Transverse colon (tissue), 4 donors: ENCODE results near the gene PDLIM7. TPM values are rescaled to one million over a fixed set of nuclear protein-coding genes. Genes with fewer than 3 reads are reported as not detected.

ENCODE experiments used
- DNase-seq: peaks from one replicate; pipeline ENCODE4 v3.0.0-alpha.2; 2019
- H3K27ac ChIP-seq, 4 donors: fragments of 200-600 bp; sonication (generic); 2 replicates each; pipeline ENCODE4 v1.5.1; 2016 to 2018; ENCODE audit warnings: inconsistent platforms in 4 of 4
- H3K27me3 ChIP-seq: fragments of 200-600 bp; sonication (generic); 2 replicates; pipeline ENCODE4 v1.5.1; 2017; ENCODE audit warnings: inconsistent platforms
- H3K36me3 ChIP-seq, 4 donors: fragments of 200-600 bp; sonication (generic); 2 replicates each; pipeline ENCODE4 v1.5.1; 2017 to 2019; ENCODE audit warnings: inconsistent platforms in 4 of 4
- H3K4me1 ChIP-seq, 4 donors: fragments of 200-600 bp; sonication (generic); 2 replicates each; pipeline ENCODE4 v1.5.1; 2017 to 2020; ENCODE audit warnings: inconsistent platforms in 4 of 4
- H3K4me3 ChIP-seq, 4 donors: fragments of 200-600 bp; sonication (generic); 1 replicate in 1 of 4; 2 replicates in 3 of 4; pipeline versions ENCODE4 v1.5.1 to v1.6.1; 2017 to 2019; ENCODE audit warnings: inconsistent platforms in 4 of 4
- H3K9me3 ChIP-seq, 2 donors: fragments of 200-600 bp; sonication (generic); 2 replicates each; pipeline ENCODE4 v1.5.1; 2017 to 2019; ENCODE audit warnings: inconsistent platforms in 2 of 2
- EP300 ChIP-seq: sonication (generic); formaldehyde crosslinking; IDR thresholded peaks from one replicate; pipeline ENCODE4 v1.6.1; 2017; ENCODE audit warnings: antibody characterized with exemption, low read depth
- POLR2A ChIP-seq: fragments of 450-650 bp; IDR thresholded peaks from one replicate; pipeline ENCODE4 v1.6.1; 2016; ENCODE audit warnings: antibody characterized with exemption, mild to moderate bottlenecking, moderate library complexity
- POLR2AphosphoS5 ChIP-seq, 3 donors: sonication (generic); formaldehyde crosslinking; IDR thresholded peaks; one replicate each; pipeline ENCODE4 v1.6.1; 2016; ENCODE audit warnings: antibody characterized with exemption in 3 of 3
- WGBS, 2 donors: methylation state at CpG; one replicate each; pipeline ENCODE4 v1.1.5; 2018; ENCODE audit warnings: low coverage in 1 of 2; 5-methylcytosine and 5-hydroxymethylcytosine counted together
- in situ Hi-C, 4 donors: fragments of 200-750 bp; cut with MboI; loops; one replicate each; pipeline versions ENCODE4 v1.15.0 to v1.15.1; 2017; ENCODE audit warnings: low sequenced_read_pairs in 3 of 4, low pct_ligation_motif_present in 1 of 4, low pct_unique_long_range_greater_than_20kb in 1 of 4
- intact Hi-C: fragments of 100-400 bp; cut with DNase I; formaldehyde crosslinking; loops from one replicate; pipeline ENCODE4 v1.15.1; 2023; ENCODE audit warnings: low total_unique reads
- total RNA-seq, 4 donors: library from RNA; depleted of rRNA; stranded (reverse); fragments of >200 nt; gene quantifications; one replicate each; pipeline ENCODE4 v1.1.0, GENCODE V29; 2016
- TF ChIP-seq, protein P1 (sequence below), 5 experiments: fragments of 200-600 bp in 3 of 5; fragments of 450-650 bp in 2 of 5; sonication (generic) in 3 of 5; IDR thresholded peaks; 1 replicate in 2 of 5; 2 replicates in 3 of 5; pipeline ENCODE4 v1.5.1; 2016 to 2017; ENCODE audit warnings: antibody characterized with exemption in 5 of 5, inconsistent platforms in 3 of 5, mild to moderate bottlenecking in 2 of 5, moderate library complexity in 1 of 5

The PDLIM7 gene
- total RNA-seq, 4 donors from 2014 or later = 52.6 to 256 (median 78.6) TPM

DNA sequence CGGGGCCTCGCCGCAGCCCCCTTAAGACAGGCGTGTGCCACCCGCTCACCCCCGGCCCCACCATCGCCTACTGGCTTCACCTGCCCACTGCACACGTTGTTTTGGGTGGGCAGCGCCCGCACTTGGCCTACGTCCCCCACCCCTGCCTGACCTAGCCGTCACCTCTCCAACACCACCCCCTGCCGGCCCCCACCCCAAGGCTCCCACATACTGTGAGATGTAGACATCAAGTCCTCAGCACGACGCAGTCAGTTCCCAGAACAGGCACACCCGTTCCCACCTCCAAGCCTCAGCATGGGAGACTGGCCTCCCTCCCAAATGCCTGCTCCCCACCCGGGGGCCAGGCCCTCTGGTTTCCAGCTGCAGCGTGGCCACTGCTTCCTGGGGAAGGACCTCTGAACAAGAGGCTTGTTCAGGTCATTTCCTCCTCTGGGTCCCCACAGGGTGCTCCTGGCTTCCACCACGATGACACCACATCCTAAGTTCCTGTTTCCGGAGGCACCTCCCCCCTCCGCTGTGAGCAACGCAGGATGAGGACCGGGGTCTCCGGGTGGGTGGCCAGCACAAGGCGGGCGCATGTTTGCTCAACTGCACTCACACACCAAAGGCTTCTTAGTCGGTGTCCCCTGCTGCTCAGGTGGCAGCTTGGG is 35.3 kb downstream of the PDLIM7 start:
- in situ Hi-C loops = loop anchor here in 1 of 4 donors (25.0 kb wide), 1 partner anchor 150 kb away; the partner anchor contains the start of genes MXD3, PRELID1 and RAB24
- Histone ChIP-seq H3K27me3 (no peaks in the 10 kb centered on the region), H3K27ac (no peak overlapping the region), H3K4me3 (no peak overlapping the region), H3K9me3 (no peaks in the 10 kb centered on the region), H3K4me1 (peaks cover 0 to 1% (median 0%) of the 10 kb centered on the region in 4 donors), H3K36me3 (no peaks in the 10 kb centered on the region)
- WGBS, 2 donors = 81% methylated on average over 27 of the region's 27 CpGs; no CpG with 5 or more reads in 1 of the 2 donors
- intact Hi-C loops = no loop called here
- no peak for DNase-seq
- TF ChIP-seq, protein P1, sequence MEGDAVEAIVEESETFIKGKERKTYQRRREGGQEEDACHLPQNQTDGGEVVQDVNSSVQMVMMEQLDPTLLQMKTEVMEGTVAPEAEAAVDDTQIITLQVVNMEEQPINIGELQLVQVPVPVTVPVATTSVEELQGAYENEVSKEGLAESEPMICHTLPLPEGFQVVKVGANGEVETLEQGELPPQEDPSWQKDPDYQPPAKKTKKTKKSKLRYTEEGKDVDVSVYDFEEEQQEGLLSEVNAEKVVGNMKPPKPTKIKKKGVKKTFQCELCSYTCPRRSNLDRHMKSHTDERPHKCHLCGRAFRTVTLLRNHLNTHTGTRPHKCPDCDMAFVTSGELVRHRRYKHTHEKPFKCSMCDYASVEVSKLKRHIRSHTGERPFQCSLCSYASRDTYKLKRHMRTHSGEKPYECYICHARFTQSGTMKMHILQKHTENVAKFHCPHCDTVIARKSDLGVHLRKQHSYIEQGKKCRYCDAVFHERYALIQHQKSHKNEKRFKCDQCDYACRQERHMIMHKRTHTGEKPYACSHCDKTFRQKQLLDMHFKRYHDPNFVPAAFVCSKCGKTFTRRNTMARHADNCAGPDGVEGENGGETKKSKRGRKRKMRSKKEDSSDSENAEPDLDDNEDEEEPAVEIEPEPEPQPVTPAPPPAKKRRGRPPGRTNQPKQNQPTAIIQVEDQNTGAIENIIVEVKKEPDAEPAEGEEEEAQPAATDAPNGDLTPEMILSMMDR (IDR thresholded peaks at IDR 0.05) = no peak
- no peak for TF ChIP-seq POLR2AphosphoS5 (IDR thresholded peaks at IDR 0.05)

DNA sequence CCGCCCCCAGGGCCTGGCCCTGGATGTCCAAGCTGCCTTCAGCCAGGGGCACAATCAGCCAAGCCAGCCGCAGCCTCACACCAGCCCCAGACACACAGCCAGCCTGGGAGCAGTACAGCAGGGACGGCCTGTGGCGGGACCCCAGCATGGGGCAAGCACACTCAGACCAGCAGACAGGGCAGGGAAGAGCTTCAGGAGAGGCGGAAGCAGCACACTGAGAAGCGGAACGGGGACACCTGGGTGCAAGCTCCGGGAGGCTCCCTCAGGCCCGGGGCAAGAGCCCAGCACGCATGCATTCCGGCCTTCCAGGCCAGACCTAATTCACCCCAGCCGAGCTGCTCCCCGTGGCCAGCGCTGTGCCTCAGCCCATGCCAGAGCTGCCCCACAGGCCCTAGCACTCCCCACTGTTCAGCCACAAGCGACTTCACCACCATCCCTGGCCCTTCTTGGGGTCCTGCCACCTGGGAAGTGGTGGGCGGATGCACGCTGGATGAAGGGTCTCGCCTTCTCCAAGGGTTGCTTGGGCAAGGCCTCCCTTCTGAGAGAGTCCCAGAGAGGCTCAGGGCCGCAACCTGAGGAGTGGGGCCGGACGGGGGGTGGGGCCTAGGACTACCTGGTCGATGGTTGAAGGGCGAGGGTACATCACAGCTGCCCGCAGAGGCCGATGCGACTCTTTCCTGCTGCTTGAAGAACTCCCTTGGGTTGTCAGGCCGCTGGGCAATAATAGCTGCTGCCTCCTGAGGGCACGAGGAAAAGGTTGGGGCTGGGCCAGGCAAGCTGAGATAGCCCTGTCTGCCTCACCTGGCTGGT is 37.4 kb downstream of the PDLIM7 start:
- no peaks in the 10 kb centered on the region for H3K9me3 ChIP-seq
- peaks cover 5 to 17% (median 15%) of the 10 kb centered on the region in 4 donors for H3K4me1 ChIP-seq
- no peak overlapping the region for H3K4me3 ChIP-seq
- TF ChIP-seq POLR2A (no peak), EP300 (no peak), POLR2AphosphoS5 (IDR thresholded peaks at IDR 0.05) (no peak)
- TF ChIP-seq, protein P1 (IDR thresholded peaks at IDR 0.05) = no peak
- H3K27me3 ChIP-seq = no peaks in the 10 kb centered on the region
- no peaks in the 10 kb centered on the region for H3K36me3 ChIP-seq
- DNase-seq = no peak
- intact Hi-C loops (loop anchor here (10.0 kb wide), 1 partner anchor 145 kb away; the partner anchor contains the start of gene MXD3), in situ Hi-C loops (loop anchor here in 2 of 4 donors (5.0 to 25.0 kb wide), 2 partner anchors 68 to 148 kb away; partner anchors contain the start of genes MXD3 (in 1 of the 2), PRELID1 (in 1 of the 2) and RAB24 (in 1 of the 2))
- WGBS, 2 donors = 92% methylated on average over 28 of the region's 28 CpGs; no CpG with 5 or more reads in 1 of the 2 donors
- H3K27ac ChIP-seq = no peak overlapping the region

DNA sequence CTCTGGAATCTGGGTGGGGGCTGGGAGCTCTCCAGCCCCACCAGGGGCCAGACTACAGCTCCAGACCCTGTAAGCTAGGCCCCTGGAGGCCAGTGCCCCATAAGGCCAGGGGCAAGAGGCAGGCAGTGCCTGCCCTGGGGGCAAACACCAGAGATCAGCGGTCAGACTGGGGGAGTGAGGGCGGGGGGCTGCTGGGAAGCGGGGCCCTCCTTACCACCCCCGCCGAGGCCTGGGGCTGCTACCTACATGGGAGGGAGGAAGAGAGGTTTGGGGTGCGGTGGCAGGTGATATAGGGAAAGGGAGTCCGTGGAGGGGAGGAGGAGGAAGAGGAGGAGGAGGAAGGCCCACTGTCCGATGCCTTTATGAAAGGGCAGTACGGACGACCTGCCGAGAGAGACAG is 38.0 kb downstream of the PDLIM7 start:
- H3K9me3 ChIP-seq = no peaks in the 10 kb centered on the region
- in situ Hi-C loops = loop anchor here in 2 of 4 donors (5.0 to 25.0 kb wide), 2 partner anchors 67 to 147 kb away; partner anchors contain the start of genes MXD3 (in 1 of the 2), PRELID1 (in 1 of the 2) and RAB24 (in 1 of the 2)
- intact Hi-C loops = loop anchor here (10.0 kb wide), 1 partner anchor 145 kb away; the partner anchor contains the start of gene MXD3
- peaks cover 5 to 20% (median 18%) of the 10 kb centered on the region in 4 donors for H3K4me1 ChIP-seq
- DNase-seq = no peak
- WGBS, 2 donors = 78 to 93% methylated on average over 5 to 11 of the region's 11 CpGs
- no peak overlapping the region for H3K4me3 ChIP-seq
- TF ChIP-seq POLR2AphosphoS5 (IDR thresholded peaks at IDR 0.05) = no peak
- no peak for TF ChIP-seq EP300
- no peak for TF ChIP-seq POLR2A
- TF ChIP-seq, protein P1 (IDR thresholded peaks at IDR 0.05) = no peak
- H3K27me3 ChIP-seq = no peaks in the 10 kb centered on the region
- no peaks in the 10 kb centered on the region for H3K36me3 ChIP-seq
- H3K27ac ChIP-seq = no peak overlapping the region

DNA sequence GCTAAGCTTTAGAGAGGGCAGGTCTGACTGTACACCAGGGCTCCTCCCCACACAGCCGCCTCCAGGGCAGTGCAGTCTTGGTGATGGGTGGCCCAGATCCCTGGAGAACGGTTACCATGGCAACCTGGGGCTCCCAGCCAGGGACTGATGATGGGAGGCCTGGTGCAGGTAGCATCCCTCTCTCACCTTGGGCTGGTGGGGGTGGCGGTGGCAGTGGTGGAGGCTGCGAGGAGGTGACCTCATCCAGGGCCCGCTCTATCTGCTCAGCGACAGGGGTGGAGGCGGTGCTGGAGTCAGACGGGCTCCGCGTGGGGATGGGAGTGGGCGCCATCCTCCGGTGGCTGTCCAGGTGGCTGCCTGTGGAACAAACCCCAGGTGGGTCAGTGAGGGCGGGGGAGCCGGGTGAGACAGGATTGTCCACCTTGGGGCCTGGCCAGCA is 38.5 kb downstream of the PDLIM7 start:
- Histone ChIP-seq H3K27ac (no peak overlapping the region), H3K36me3 (no peaks in the 10 kb centered on the region), H3K9me3 (no peaks in the 10 kb centered on the region), H3K27me3 (no peaks in the 10 kb centered on the region), H3K4me1 (peaks cover 8 to 24% (median 22%) of the 10 kb centered on the region in 4 donors), H3K4me3 (no peak overlapping the region)
- intact Hi-C loops (loop anchor here (10.0 kb wide), 1 partner anchor 144 kb away; the partner anchor contains the start of gene MXD3), in situ Hi-C loops (loop anchor here in 2 of 4 donors (5.0 to 25.0 kb wide), 2 partner anchors 67 to 147 kb away; partner anchors contain the start of genes MXD3 (in 1 of the 2), PRELID1 (in 1 of the 2) and RAB24 (in 1 of the 2))
- 87% methylated on average over 12 of the region's 14 CpGs; no CpG with 5 or more reads in 1 of the 2 donors for WGBS, 2 donors
- no peak for DNase-seq
- TF ChIP-seq EP300 (no peak), POLR2A (no peak), POLR2AphosphoS5 (IDR thresholded peaks at IDR 0.05) (no peak)
- TF ChIP-seq, protein P1 (IDR thresholded peaks at IDR 0.05) = no peak
